Measurements from ENCODE around the gene SPDYC.
"Not testable (repeated sequence)": the region's sequence is repeated elsewhere in the genome, so short reads cannot be mapped to it uniquely, and the experiment has no call there.

The SPDYC gene

GRCh38 chr11:65147352-65148075, 22.5 kb upstream of the SPDYC start:
- no peaks in the 10 kb centered on the region for H3K4me1 ChIP-seq (ENCODE audit: low read length)
- H3K27me3 ChIP-seq (replicated peaks; ENCODE audit: insufficient read depth, low read length): no peaks in the 10 kb centered on the region
- H3K4me3 ChIP-seq (ENCODE audit: low read length): no peak overlapping the region
- no peak for TF ChIP-seq EZH2 (optimal IDR thresholded peaks at IDR 0.05; ENCODE audit: low read depth, low read length)
- no peak for TF ChIP-seq CTCF (IDR thresholded peaks at IDR 0.05; ENCODE audit: low read length)
- TF ChIP-seq EZH2phosphoT487 (IDR thresholded peaks at IDR 0.05; ENCODE audit: low read length): no peak
- H3K9me2 ChIP-seq (replicated peaks; ENCODE audit: insufficient read depth, low read length): no peaks in the 10 kb centered on the region
- no peaks in the 10 kb centered on the region for H3K79me2 ChIP-seq (ENCODE audit: low read length)
- no peaks in the 10 kb centered on the region for H3K36me3 ChIP-seq (replicated peaks; ENCODE audit: insufficient read depth, low read length)
- no peaks in the 10 kb centered on the region for H4K20me1 ChIP-seq (ENCODE audit: insufficient read depth, low read length)
- no peak overlapping the region for H3K9ac ChIP-seq (ENCODE audit: low read length)
- no peaks in the 10 kb centered on the region for H3F3A ChIP-seq (ENCODE audit: insufficient read depth, low read length)
- DNase-seq: no peak
- no peaks in the 10 kb centered on the region for H3K9me3 ChIP-seq (replicated peaks; ENCODE audit: insufficient read depth, low read length)
- H3K27ac ChIP-seq (ENCODE audit: low read length): no peak overlapping the region
- H2AFZ ChIP-seq (ENCODE audit: low read length): no peak overlapping the region
- H3K4me2 ChIP-seq (ENCODE audit: low read depth, low read length): no peak overlapping the region

- H3K9ac ChIP-seq (ENCODE audit: low read length): no peak overlapping the region
- no peaks in the 10 kb centered on the region for H3F3A ChIP-seq (ENCODE audit: insufficient read depth, low read length)
- no peak overlapping the region for H3K4me3 ChIP-seq (ENCODE audit: low read length)
- H3K79me2 ChIP-seq (ENCODE audit: low read length): no peaks in the 10 kb centered on the region
- H3K4me2 ChIP-seq (ENCODE audit: low read depth, low read length): no peak overlapping the region
- no peaks in the 10 kb centered on the region for H3K4me1 ChIP-seq (ENCODE audit: low read length)
- no peaks in the 10 kb centered on the region for H4K20me1 ChIP-seq (ENCODE audit: insufficient read depth, low read length)
- H2AFZ ChIP-seq (ENCODE audit: low read length): no peak overlapping the region
- H3K27ac ChIP-seq (ENCODE audit: low read length): no peak overlapping the region
- H3K36me3 ChIP-seq (replicated peaks; ENCODE audit: insufficient read depth, low read length): no peaks in the 10 kb centered on the region
- H3K9me3 ChIP-seq (replicated peaks; ENCODE audit: insufficient read depth, low read length): no peaks in the 10 kb centered on the region
- H3K9me2 ChIP-seq (replicated peaks; ENCODE audit: insufficient read depth, low read length): no peaks in the 10 kb centered on the region
- DNase-seq: no peak
- no peaks in the 10 kb centered on the region for H3K27me3 ChIP-seq (replicated peaks; ENCODE audit: insufficient read depth, low read length)
- no peak for TF ChIP-seq EZH2 (optimal IDR thresholded peaks at IDR 0.05; ENCODE audit: low read depth, low read length)
- no peak for TF ChIP-seq EZH2phosphoT487 (IDR thresholded peaks at IDR 0.05; ENCODE audit: low read length)
- TF ChIP-seq CTCF (IDR thresholded peaks at IDR 0.05; ENCODE audit: low read length): no peak
These were observed 21.4 kb upstream of the SPDYC start for GRCh38 chr11:65148657-65149056.

GRCh38 chr11:65150131-65150508, 19.9 kb upstream of the SPDYC start:
- H4K20me1 ChIP-seq (ENCODE audit: insufficient read depth, low read length); H2AFZ ChIP-seq (ENCODE audit: low read length); H3K27ac ChIP-seq (ENCODE audit: low read length); H3F3A ChIP-seq (ENCODE audit: insufficient read depth, low read length); H3K4me2 ChIP-seq (ENCODE audit: low read depth, low read length); H3K9me3 ChIP-seq (replicated peaks; ENCODE audit: insufficient read depth, low read length); H3K36me3 ChIP-seq (replicated peaks; ENCODE audit: insufficient read depth, low read length); H3K4me1 ChIP-seq (ENCODE audit: low read length); H3K4me3 ChIP-seq (ENCODE audit: low read length); H3K9me2 ChIP-seq (replicated peaks; ENCODE audit: insufficient read depth, low read length); DNase-seq; H3K79me2 ChIP-seq (ENCODE audit: low read length); H3K9ac ChIP-seq (ENCODE audit: low read length); H3K27me3 ChIP-seq (replicated peaks; ENCODE audit: insufficient read depth, low read length): not testable (repeated sequence)

DNA sequence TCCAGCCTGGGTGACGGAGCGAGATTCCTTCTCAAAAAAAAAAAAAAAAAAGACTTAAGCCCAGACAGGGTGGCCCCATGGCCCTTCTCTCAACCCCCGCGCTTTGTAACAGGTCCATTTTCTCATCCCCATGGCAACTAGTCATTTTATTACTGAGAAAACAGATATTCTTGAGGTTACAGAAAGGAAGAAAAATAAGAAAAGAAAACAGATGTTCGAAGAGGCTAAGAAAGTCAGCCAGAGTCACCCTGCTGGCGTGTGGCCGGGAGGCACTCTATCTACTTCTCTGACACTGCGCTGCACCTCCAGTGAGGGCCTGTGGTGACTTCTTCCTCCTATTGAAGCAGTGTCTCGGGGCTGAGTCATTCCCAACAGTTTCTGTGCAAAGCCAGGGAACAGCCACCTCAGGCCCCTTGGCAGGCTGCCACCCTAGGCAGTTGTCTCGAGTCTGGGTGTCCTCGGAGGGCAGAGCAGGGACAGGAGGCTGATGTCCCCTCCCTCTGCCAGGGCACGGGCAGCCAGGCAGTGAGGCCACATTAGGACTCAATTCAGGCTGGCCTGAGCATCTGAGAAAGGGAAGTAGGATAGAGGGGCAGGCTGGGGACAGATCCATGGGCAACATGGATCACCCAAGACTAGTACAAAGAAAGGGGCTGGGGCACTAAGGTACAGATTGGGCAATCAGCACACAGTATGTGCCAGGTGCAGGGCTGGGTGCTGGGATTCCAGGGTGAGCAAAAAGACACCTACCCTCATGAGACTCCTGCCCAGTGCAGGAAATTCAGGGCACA, 19.3 kb upstream of the SPDYC start:
- Histone ChIP-seq H3K9ac (ENCODE audit: low read length) (no peak overlapping the region), H3K27me3 (replicated peaks; ENCODE audit: insufficient read depth, low read length) (no peaks in the 10 kb centered on the region), H3K4me1 (ENCODE audit: low read length) (no peaks in the 10 kb centered on the region), H3K4me3 (ENCODE audit: low read length) (no peak overlapping the region), H3K9me3 (replicated peaks; ENCODE audit: insufficient read depth, low read length) (no peaks in the 10 kb centered on the region), H3K36me3 (replicated peaks; ENCODE audit: insufficient read depth, low read length) (no peaks in the 10 kb centered on the region), H2AFZ (ENCODE audit: low read length) (no peak overlapping the region), H4K20me1 (ENCODE audit: insufficient read depth, low read length) (no peaks in the 10 kb centered on the region), H3K4me2 (ENCODE audit: low read depth, low read length) (no peak overlapping the region), H3K27ac (ENCODE audit: low read length) (no peak overlapping the region), H3F3A (ENCODE audit: insufficient read depth, low read length) (no peaks in the 10 kb centered on the region), H3K9me2 (replicated peaks; ENCODE audit: insufficient read depth, low read length) (no peaks in the 10 kb centered on the region), H3K79me2 (ENCODE audit: low read length) (no peaks in the 10 kb centered on the region)
- TF ChIP-seq EZH2phosphoT487 (IDR thresholded peaks at IDR 0.05; ENCODE audit: low read length) (no peak), EZH2 (optimal IDR thresholded peaks at IDR 0.05; ENCODE audit: low read depth, low read length) (no peak), CTCF (IDR thresholded peaks at IDR 0.05; ENCODE audit: low read length) (no peak)
- no peak for DNase-seq

Measured in MM.1S (cell line).